HG03108 (cell line): Measurements from ENCODE around the gene LAMA3.

ENCODE experiments used
- ATAC-seq: cut with Tn5 transposase; IDR thresholded peaks from one replicate; pipeline ENCODE4 v1.9.1; 2021; ENCODE audit warnings: moderate library complexity; ENCODE audit not compliant: unreplicated experiment

The LAMA3 gene

DNA sequence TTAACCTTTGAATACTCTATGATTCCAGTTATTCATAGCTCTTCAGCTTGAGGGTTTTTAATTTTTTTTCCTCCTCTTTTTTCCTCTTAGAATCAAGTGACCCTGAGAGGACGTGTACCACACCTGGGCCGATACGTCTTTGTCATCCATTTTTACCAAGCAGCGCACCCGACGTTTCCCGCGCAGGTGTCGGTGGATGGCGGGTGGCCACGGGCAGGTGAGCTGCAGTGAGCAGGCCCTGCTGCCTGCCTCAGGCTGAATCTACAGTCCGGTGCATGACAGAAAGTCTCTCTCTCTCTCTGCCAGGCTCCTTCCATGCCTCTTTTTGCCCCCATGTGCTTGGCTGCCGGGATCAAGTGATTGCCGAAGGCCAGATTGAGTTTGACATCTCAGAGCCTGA, 153.1 kb downstream of the LAMA3 start:
- no peak for ATAC-seq

DNA sequence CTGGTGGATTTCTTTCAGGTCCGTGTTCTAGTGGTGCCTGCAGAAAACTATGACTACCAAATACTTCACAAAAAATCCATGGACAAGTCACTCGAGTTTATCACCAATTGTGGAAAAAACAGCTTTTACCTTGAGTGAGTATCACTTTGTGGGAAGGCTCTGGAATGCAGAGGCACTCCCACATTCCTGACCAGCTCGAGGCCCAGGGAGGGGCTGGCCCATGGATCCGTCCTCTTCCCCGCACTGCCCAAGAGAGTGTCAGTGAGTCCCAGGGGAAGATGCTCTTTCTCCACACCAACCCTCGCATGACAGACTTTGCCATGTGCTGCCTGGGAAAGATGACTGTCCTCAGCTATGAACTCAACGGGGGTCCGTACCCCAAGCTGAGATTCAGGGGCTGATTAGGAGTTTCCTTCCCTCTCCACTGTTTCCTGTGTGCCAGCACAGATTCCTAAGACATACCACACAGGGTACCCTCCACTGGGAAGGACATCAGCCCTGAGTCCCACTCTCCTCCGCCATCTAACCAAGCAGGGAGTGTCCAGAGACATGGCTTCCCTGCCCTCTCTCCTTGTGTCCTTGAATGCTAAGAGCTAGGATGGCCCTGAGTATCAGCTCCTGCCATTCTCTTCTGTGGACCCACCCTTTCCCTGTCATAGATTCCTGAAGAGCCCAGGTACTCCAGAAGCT, 155.9 kb downstream of the LAMA3 start:
- no peak for ATAC-seq

DNA sequence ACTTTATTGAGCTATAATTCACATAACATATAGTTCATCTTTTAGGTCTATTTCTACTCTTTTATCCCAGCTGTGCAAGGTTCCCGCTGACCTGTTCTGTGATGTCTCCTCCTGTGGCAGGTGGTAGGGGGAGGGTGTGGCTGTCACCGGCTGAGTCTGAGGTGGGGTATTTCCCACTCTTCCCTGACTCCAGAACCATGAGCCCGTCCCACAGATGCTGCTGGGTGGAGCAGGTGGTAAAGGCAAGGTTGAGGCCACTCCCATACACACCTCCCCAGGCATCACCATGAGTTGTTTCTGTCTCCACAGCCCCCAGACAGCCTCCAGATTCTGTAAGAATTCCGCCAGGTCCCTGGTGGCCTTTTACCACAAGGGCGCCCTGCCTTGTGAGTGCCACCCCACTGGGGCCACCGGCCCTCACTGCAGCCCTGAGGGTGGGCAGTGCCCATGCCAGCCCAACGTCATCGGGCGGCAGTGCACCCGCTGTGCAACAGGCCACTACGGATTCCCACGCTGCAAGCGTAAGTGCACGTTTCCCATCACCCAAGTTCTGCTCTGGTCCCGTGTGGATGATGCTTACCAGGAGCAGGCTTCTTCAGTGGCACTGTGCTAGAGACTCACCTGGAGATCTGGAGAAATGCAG, 156.9 kb downstream of the LAMA3 start:
- no peak for ATAC-seq

DNA sequence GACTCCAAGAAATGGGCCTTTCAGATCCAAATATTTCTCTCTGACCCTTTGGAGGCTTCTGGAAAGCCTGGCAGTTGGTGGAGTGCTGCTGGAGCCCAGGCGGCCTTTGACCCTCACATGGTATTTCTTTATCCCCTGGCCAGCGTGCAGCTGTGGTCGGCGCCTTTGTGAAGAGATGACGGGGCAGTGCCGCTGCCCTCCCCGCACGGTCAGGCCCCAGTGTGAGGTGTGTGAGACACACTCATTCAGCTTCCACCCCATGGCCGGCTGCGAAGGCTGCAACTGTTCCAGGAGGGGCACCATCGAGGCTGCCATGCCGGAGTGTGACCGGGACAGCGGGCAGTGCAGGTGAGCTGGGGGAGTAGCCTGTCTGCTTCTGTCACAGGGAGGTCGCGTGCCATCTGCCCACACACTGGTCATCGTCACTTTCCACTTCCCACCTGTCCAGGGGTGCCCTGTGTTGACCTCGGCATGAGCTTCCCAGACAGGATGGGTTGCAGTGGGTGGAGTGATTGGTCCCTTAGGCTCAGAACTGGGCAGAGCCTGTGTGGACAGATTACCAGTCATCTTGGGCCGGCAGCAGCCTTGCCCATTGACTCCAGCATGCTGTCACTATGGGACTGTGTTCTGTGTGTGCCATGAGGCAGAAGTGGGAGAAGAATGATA, 158.2 kb downstream of the LAMA3 start:
- ATAC-seq: no peak

DNA sequence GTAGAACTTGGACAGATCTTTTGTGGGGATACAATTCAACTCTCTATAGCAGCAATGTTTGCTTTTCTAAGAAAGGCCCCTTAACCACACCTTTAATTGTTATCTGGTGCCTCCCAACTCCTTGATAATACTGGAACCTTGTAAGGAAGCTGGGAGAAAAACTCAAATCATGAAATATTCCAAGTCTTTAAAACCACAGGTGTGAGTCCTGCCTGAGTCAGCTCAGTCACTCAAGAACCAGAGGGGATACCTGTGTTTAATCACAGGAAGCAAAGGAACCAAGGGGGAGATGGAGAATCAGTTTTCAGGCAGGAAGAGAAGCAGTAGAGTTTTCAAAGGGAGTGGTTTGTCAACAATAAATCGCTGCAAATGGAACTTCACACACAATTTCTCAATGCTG, 159.9 kb downstream of the LAMA3 start:
- ATAC-seq: no peak

DNA sequence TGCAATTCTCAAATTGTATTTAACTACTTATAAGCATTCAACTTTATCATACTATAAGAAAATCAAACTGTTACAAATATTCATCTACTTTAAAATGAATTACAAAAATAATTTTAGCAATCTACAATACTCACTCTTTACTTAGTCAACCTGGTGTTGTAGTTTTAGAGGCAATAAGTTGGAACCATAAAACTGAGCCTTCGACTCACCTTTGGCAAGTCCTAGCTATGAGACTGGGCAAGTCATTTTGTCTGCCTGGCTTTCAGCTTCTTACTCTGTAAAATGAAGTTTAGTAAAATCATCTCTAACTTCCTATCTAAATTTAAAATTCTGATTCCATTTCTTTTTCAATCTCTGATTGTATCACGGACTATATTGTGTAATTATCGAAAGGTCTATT, 161.0 kb downstream of the LAMA3 start:
- ATAC-seq: no peak

DNA sequence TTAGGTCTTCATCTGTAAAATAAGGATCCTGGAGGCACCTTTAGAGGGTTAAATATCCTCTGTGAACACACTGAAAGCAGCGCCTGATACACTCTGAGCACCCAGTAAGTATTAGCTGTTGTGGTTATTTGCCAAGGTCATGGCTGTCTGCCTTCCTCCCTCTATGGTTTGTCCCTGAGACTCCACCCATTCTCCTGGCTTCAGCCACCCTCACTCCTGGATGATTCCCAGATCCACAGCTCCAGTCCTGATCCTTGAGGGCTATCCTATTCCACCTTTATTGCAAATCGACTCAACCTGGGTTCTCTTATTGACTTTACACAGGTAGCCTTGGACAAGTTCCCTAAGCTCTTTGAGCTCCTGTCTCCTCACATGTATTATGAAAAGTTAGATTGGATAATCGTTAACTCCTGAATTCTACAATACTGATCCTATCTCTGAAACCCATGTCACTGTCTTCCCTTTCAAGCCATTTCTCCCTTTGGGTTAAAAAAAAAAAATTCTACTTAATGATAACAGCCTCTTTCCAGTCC, 162.3 kb downstream of the LAMA3 start:
- no peak for ATAC-seq

DNA sequence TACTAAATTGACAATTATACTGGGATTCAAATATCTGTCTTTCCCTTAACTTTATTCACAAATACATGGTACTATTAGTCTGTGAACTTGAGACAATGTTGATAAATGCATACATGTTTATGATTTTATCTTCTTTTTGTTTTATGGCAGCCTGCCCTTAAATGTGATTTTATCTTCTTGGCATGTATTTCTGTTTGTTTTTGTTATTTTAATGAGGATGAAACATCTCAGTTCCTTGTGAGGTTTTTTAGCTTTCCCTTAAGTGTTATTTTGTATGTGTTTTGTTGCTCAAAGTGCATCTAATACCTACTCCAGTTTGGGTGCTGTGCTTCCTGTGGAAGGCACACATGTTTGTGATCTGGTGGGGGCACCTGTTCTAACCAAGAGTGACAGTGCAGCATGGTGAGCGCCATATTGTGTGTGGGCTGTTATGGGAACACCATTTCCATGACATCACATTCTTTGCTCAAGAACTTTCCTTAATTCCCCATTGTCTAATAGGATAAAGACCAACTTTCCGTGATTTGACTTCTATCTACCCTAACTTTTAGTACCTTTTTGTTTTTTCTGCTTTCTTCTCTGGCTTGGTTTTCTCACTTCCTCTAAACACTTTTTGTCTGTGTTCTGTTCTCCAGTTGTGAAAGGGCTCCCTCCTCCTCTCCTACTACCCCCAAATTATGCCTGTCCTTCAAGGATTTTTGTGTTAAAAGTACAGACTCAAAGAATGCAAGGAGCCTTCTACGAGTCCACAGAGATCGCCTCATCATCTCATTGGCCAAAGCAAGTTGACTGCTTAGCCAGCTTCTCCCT, 163.2 kb downstream of the LAMA3 start:
- ATAC-seq: no peak

DNA sequence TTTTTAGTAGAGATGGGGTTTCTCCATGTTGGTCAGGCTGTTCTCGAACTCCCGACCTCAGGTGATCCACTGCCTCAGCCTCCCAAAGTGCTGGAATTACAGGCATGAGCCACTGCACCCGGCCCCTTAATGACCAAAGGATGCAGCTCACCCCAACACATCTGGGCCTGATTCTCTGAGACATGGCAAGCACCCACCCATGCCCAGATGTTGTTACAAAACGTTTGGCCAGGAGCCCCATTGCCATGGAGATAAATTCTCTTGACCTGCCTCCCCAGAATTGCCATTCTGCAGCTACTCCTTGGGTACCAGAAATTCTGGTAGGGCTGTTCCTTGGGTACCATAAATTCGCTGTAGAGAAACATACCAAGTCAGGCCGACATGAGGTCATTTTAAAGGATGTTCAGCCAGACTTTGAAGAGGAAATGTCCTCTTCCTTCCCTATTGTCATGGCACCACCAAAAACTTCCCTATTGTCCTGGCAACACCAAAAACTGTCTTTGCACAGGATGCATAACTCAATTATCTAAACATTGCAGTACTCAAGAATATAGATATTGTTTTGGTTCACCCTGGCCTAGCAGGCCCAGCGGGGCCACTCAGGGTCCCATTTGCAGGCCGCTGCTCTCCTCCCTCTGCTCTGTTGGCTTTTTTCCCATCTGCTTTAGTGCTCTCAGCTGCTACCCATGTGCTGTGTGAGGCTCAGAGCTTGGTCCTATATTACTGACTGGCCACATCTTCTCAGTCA, 164.4 kb downstream of the LAMA3 start:
- ATAC-seq: no peak

DNA sequence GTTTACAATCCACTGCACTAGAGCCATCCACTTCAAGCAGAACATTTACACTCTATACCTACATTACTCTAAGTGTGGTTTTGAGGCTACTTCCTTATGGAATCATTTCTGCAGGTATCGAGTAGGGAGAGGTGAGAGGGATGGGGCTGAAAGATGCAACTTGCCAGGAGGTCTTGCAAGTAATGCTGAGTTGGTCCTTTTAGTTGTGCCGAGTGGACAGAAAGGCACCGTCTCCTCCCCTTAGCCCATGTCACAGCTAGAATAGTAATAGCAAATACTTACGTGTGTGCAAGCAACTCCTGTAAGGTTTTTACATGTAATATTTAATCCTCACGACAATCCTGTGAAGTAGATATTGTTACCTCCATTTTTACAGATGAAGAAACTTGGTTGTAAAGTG, 166.5 kb downstream of the LAMA3 start:
- ATAC-seq: no peak

DNA sequence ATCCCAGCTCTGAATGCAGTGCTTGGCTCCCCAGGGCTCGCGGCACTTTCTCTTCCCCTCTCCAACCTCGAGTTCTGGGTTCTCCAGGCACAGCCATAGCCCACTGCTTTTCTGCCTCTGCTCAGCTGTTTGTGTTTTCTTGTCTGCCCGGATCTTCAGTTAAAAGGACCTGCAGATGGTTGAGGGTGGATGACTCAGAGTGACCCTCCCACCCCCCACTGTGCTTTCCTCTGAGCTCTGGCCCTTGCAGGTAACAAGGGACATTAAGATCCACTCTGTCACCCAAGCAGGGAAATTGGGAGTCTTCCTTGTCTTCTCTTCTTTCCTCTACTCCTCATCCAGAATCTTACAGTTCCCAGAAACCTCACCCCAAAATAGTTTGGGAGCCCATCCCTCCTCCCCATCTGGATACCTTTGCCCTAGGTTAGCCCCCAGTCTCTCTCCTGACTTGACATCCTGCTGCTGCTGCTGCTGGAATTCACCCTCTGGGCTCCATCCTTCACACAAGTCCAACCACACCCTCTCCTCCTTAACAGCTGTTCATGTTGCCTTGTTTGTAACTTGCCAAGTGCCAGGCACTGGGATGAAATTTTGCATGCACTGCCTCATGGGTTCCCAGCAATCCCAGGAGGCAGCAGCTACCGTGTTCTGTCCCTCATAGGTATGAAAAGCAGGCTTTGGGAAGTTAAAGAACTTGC, 167.4 kb downstream of the LAMA3 start:
- no peak for ATAC-seq

DNA sequence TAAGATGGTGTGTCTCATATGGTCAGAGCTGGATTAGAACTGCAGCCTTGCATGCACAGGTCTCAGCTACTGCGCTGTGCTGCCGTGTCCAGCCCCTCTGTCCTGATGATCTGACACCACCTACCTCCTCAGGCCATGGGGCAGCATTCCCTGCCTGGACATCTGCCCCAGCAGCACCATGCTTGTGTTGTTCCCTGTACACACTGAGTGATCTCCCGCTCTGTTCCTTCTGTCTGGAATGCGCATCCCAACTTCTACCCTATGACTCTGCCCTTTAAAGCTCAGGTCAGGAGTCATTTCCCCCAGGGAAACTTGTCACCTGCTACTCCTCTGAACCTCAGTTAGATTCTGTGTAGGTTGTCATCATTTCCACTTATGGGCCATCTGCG, 167.9 kb downstream of the LAMA3 start:
- no peak for ATAC-seq

DNA sequence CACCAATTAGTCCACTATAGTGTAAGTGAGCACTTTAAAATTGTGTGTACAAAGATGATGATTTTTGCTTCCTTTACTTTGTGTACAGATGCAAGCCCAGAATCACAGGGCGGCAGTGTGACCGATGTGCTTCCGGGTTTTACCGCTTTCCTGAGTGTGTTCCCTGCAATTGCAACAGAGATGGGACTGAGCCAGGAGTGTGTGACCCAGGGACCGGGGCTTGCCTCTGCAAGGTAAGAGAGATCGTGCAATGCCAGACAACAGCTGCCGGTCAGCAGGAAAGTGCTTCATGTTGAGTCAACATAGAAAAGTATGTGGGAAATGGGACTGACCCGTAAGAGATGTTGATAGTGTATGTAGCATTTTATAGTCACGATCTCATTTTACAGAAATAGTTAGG, 168.5 kb downstream of the LAMA3 start:
- no peak for ATAC-seq

DNA sequence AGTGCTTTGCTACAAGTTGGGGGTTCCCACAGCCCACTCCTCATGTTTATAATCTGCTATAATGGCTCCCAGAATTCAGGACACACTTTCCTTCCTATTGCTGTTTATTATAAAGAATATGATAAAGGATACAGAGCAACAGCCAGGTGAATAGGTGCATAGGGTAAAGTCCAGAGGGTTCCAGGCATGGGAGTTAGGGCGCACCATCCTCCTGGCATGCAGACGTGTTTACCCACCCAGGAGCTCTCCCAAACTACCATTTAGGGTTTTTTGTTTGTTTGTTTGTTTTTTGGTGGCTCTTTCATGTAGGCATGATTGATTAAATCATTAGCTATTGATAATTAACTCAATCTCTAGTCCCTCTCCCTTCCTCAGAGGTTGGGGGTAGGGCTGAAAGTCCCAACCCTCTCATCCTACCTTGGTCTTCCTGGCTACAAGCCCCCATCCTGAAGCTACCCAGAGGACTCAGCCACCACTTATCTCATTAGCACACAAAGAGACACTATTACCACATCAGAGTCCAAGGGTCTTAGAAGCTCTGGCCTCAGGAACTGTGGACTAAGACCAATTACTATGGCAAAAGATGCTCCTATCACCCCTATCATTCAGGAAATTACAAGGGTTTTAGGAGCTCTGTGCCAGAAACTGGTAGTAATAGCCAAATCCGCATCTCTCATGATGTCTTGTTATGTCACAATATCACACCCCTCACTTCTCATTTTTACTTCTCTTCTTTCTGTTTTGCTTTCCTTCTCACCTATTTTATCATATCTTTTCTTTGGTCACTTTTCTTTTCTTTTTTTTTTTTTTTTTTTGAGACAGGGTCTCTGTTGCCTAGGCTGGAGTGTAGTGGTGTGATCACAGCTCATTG, 170.4 kb downstream of the LAMA3 start:
- ATAC-seq: no peak

DNA sequence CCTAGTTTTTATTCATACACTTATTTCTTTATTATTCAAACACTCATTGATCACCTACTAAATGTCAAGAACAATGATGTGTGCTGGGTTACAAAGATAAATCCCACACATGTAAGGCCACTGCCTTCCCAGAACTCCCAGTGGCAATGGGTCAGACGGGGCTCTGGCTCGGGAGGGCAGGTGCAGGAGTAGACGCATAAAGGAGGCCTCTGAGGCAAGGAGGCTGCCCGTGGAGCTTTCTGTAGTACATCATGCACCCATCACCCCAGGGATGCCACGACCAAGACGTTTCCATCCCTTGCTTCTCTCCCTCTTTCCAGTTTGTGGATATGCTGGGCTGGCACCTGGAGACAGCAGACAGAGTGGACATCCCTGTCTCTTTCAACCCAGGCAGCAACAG, 172.1 kb downstream of the LAMA3 start:
- no peak for ATAC-seq

DNA sequence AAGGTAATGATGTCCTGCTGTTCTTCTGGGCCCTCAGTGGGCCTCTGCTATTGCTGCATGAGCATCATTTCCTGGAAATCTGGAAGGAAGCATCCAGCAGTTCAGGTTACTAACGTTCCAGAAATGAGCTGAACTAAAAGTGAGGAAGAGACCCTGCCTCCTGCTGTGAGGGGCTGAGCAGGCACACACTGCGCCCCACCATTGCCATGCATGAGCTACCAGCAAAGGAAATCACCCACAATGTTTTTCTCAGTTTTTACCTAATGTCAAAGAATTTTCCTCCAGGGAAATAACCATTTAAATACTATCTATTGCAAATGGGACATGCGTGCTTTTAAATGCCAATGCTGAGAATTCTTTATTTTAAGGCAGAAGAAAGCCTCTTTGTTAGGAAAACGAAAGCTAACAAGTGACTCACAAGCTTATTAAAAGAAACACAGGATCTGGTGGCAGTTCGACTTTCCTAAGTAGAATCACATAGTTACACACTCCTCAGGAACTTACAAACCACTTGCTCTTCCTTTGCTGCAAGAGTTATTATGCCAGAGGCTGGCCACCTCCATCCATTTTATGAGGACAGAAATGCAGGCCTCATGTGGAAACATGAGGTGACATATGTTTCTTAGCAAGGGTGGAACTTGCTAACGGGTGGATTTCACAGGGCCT, 172.7 kb downstream of the LAMA3 start:
- no peak for ATAC-seq

DNA sequence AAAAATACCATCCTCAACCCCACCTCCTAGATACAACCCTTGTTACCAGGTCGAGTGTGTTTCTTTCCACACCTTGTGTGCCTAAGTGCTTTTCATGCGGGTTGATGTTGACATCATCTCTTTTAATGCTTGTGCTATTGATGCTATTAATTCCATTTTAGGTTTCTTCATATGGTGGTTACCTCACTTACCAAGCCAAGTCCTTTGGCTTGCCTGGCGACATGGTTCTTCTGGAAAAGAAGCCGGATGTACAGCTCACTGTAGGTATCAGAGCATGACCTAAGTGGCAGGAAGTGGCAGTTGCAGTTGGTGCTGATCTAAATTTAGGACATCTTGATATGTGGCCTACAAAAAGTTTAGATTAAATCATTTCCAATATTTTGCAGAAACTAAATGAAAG, 175.4 kb downstream of the LAMA3 start:
- ATAC-seq: no peak

DNA sequence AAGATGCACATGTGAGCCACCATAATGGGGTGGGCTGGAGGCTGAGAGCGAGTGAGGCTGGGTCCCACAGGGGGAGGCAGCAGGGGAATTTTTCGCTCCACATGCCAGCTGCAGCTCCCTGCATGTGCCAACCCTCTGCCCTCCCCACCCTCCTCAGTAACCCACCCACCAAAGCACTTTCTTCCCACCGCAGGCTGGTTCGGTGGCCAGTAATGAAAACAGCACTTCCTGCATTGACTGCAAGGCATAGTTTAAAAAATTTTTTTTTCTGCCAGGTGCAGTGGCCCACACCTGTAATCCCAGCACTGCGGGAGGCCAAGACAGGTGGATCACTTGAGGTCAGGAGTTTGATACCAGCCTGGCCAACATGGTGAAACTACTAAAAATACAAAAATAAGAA, 177.8 kb downstream of the LAMA3 start:
- ATAC-seq: no peak
